Endothelial cell of umbilical vein (primary cell): ENCODE data around the gene C9. TPM values are rescaled to one million over a fixed set of nuclear protein-coding genes. Genes with fewer than 3 reads are reported as not detected.
A peak's percentile ranks its signal among the peaks of the same experiment; 100 is the strongest.

Source experiments
- Bru-seq: library from RNA; stranded (reverse); fragments of 400-500 nt; gene quantifications from one replicate; lab custom pipeline; 2021; lab: Mats Ljungman, UMichigan
- BruChase-seq, 2 experiments: library from RNA; stranded (reverse); fragments of 400-500 nt; gene quantifications; one replicate each; lab custom pipeline; 2021; lab: Mats Ljungman, UMichigan
- BruUV-seq: library from RNA; stranded (reverse); fragments of 400-500 nt; replicated peaks from 2 replicates; lab custom pipeline; 2021; lab: Mats Ljungman, UMichigan
- CTCF ChIA-PET: fragments of 300-600, 350-600 bp; sonication (Branson Sonifier 250); formaldehyde crosslinking; loops from one replicate; lab custom pipeline; 2021; ENCODE audit warnings: antibody characterized with exemption, inconsistent platforms; lab: Charles Lee
- POLR2A ChIA-PET: fragments of 300-600, 350-600 bp; sonication (Branson Sonifier 250); formaldehyde crosslinking; loops from one replicate; lab custom pipeline; 2021; ENCODE audit warnings: antibody characterized with exemption, inconsistent platforms; lab: Charles Lee
- DNase-seq: peaks from one replicate; pipeline ENCODE4 v3.0.0-alpha.2; 2011; ENCODE audit warnings: low read depth, low spot score
- FAIRE-seq: peaks from 2 replicates; lab custom pipeline; 2011; peaks lifted over from hg19 to GRCh38; lab: Jason Lieb, UNC
- H2AFZ ChIP-seq: 2 replicates; pipeline ENCODE4 v1.6.0; 2012; ENCODE audit warnings: low read depth, low read length, control low read depth, inconsistent platforms
- H3K27ac ChIP-seq: 2 replicates; pipeline ENCODE4 v1.5.1; 2011; ENCODE audit warnings: low read depth, mild to moderate bottlenecking, control low read depth, low read length, moderate library complexity; ENCODE audit not compliant: insufficient read depth
- H3K27me3 ChIP-seq, 2 experiments: 2 replicates each; pipeline versions ENCODE4 v1.6.0 to v1.6.1; 2011; ENCODE audit warnings: low read length in 2 of 2, mixed read lengths in 1 of 2; ENCODE audit not compliant: control insufficient read depth in 2 of 2, insufficient read depth in 2 of 2
- H3K36me3 ChIP-seq, 2 experiments: 2 replicates in 1 of 2; 3 replicates in 1 of 2; pipeline ENCODE4 v1.5.1; 2011; ENCODE audit warnings: low read length in 2 of 2, mild to moderate bottlenecking in 1 of 2, moderate library complexity in 1 of 2; ENCODE audit not compliant: control insufficient read depth in 2 of 2, insufficient read depth in 2 of 2; ENCODE audit errors: extremely low read depth in 1 of 2
- H3K4me1 ChIP-seq: 3 replicates; pipeline ENCODE4 v1.5.1; 2011; ENCODE audit warnings: mild to moderate bottlenecking, low read length; ENCODE audit not compliant: control insufficient read depth, insufficient read depth; ENCODE audit errors: extremely low read depth
- H3K4me2 ChIP-seq: 2 replicates; pipeline ENCODE4 v1.6.1; 2011; ENCODE audit warnings: low read length, control low read depth, mixed read lengths; ENCODE audit not compliant: insufficient read depth
- H3K4me3 ChIP-seq, 3 experiments: fragments of 200-600 bp in 1 of 3; sonication (generic), shearing (Covaris generic) in 1 of 3; replicated peaks in 1 of 3; 2 replicates each; pipeline ENCODE4 v1.5.1; 2011 to 2016; ENCODE audit warnings: control low read depth in 3 of 3, low read length in 3 of 3, mild to moderate bottlenecking in 2 of 3, inconsistent platforms in 1 of 3, low read depth in 1 of 3, moderate library complexity in 1 of 3; ENCODE audit not compliant: insufficient read depth in 1 of 3
- H3K79me2 ChIP-seq: 2 replicates; pipeline ENCODE4 v1.6.0; 2012; ENCODE audit warnings: low read length, inconsistent platforms; ENCODE audit not compliant: control insufficient read depth, insufficient read depth
- H3K9ac ChIP-seq: replicated peaks from 2 replicates; pipeline ENCODE3; 2011; ENCODE audit warnings: low read length, control low read depth; ENCODE audit not compliant: insufficient read depth; ENCODE audit errors: extremely low read depth
- H3K9me1 ChIP-seq: replicated peaks from 3 replicates; pipeline ENCODE4 v1.6.0; 2011; ENCODE audit warnings: mild to moderate bottlenecking, low read length; ENCODE audit not compliant: control insufficient read depth, insufficient read depth; ENCODE audit errors: extremely low read depth
- H3K9me3 ChIP-seq: replicated peaks from 2 replicates; pipeline ENCODE4 v1.5.1; 2012; ENCODE audit warnings: low read length, inconsistent platforms; ENCODE audit not compliant: control insufficient read depth, insufficient read depth
- H4K20me1 ChIP-seq: replicated peaks from 2 replicates; pipeline ENCODE3; 2011; ENCODE audit warnings: mild to moderate bottlenecking, low read length; ENCODE audit not compliant: control insufficient read depth, insufficient read depth; ENCODE audit errors: extremely low read depth
- FOS ChIP-seq: IDR thresholded peaks from 2 replicates; pipeline ENCODE4 v1.6.1; 2011; ENCODE audit warnings: mild to moderate bottlenecking, low read length, moderate library complexity, borderline replicate concordance; ENCODE audit not compliant: insufficient read depth
- GATA2 ChIP-seq: IDR thresholded peaks from 2 replicates; pipeline ENCODE4 v1.7.0; 2011; ENCODE audit warnings: low read depth, mild to moderate bottlenecking, moderate library complexity, mixed read lengths, low read length; ENCODE audit not compliant: insufficient read length, insufficient read depth
- POLR2AphosphoS5 ChIP-seq: IDR thresholded peaks from 2 replicates; pipeline ENCODE4 v1.6.1; 2012; ENCODE audit warnings: low read depth, mild to moderate bottlenecking, control low read depth, low read length, moderate library complexity; ENCODE audit not compliant: insufficient read depth
- dilution Hi-C: fragments of 300-500 bp; cut with MboI; formaldehyde crosslinking; loops from one replicate; pipeline ENCODE4 v1.15.0; 2019; ENCODE audit warnings: low sequenced_read_pairs; ENCODE audit not compliant: extremely low pct_ligation_motif_present
- intact Hi-C: fragments of 100-400 bp; cut with micrococcal nuclease; formaldehyde crosslinking; loops from one replicate; pipeline ENCODE4 v1.10.0; 2022
- long read RNA-seq: library from polyadenylated mRNA; stranded (forward); transcript quantifications from one replicate; pipeline ENCODE4 v2.0.0, GENCODE V29; 2021
- polyA minus RNA-seq, 3 experiments: library from RNA; depleted of rRNA, polyadenylated mRNA; stranded (reverse); fragments of >200 nt; gene quantifications; 1 replicate in 1 of 3; 2 replicates in 2 of 3; pipeline ENCODE4 v1.2.3, GENCODE V29; 2011
- polyA plus RNA-seq, 4 experiments: library from polyadenylated mRNA; depleted of rRNA in 3 of 4; stranded (reverse) in 3 of 4; unstranded in 1 of 4; fragments of >200 nt; gene quantifications; 2 replicates each; pipeline versions ENCODE4 v1.2.1 to v1.2.3, GENCODE V29; 2011 to 2012; ENCODE audit warnings: missing spikeins in 1 of 4
- total RNA-seq: library from RNA; stranded (reverse); gene quantifications from 2 replicates; pipeline ENCODE4 v1.2.3, GENCODE V29; 2021
- TF ChIP-seq, protein P1 (sequence below), 2 donors: IDR thresholded peaks; 1 replicate in 1 of 2; 2 replicates in 1 of 2; pipeline ENCODE4 v1.5.1; 2011; ENCODE audit warnings: low read length in 2 of 2, mild to moderate bottlenecking in 2 of 2, moderate library complexity in 2 of 2, control low read depth in 1 of 2, inconsistent platforms in 1 of 2, low read depth in 1 of 2; ENCODE audit not compliant: insufficient read depth in 1 of 2; ENCODE audit errors: extremely low read depth in 1 of 2

Gene C9
- total RNA-seq = 0.44 TPM in 1 of 2 replicates, not detected in the other
- 0.03 and 0.33 TPM in 2 replicates for polyA plus RNA-seq
- polyA plus RNA-seq (2011; cell fraction: cytosol; rRNA removed) = not detected in 2 replicates
- polyA plus RNA-seq (2011; cell fraction: nucleus; rRNA removed) = 1.2 and 1.6 TPM in 2 replicates
- polyA plus RNA-seq (2012) = not detected in 2 replicates
- 0.13 TPM in 1 of 2 replicates, not detected in the other for polyA minus RNA-seq
- not detected for polyA minus RNA-seq (2011; cell fraction: cytosol; rRNA and poly(A)+ RNA removed)
- polyA minus RNA-seq (2011; cell fraction: nucleus; rRNA and poly(A)+ RNA removed) = 0.53 and 0.67 TPM in 2 replicates
- Bru-seq, nascent RNA = percentile 34 among the genes with signal in this experiment
- BruChase-seq, experiment 1, labeled RNA remaining after a 6-hour chase = percentile 41 among the genes with signal in this experiment
- percentile 30 among the genes with signal in this experiment for BruChase-seq, experiment 2, labeled RNA remaining after a 2-hour chase
- long read RNA-seq = 0 reads

DNA sequence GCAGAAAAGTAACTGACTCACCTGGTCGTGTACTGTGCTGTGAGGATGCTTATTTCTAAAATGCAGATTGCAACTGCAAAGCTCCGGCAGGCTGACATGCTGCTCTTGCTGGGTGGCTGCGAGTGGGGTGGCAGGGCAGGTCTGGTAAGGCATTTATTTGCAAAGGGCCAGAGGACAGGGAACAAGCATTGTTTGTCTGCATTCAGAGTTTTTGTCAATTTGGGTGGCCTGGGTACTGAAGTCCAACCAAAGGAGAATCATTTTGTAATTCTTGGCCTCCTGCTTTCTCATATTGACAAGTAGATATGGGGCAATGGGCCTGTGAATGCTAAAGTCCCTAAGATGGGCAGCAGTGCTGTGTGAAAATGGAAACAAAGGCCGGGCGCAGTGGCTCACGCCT lies at the start of gene C9:
C9 (minus strand) TSS at position 129 of the 400 bp plus-strand sequence; CDS start at position 98, 31 bp downstream.
- POLR2A ChIA-PET = no interaction called here
- H3K27me3 ChIP-seq = no peaks in the 10 kb centered on the region
- no peaks in the 10 kb centered on the region for H3K79me2 ChIP-seq
- H3K4me2 ChIP-seq = no peak within 1 kb of the TSS
- no peaks in the 10 kb centered on the region for H3K9me1 ChIP-seq
- no peak within 1 kb of the TSS for H3K4me3 ChIP-seq
- H3K27ac ChIP-seq = no peak within 1 kb of the TSS
- H3K9ac ChIP-seq = no peak within 1 kb of the TSS
- dilution Hi-C loops (no loop called here), intact Hi-C loops (loop anchor here (5.0 to 10.0 kb wide), 3 partner anchors 147 to 370 kb away; partner anchors contain the start of gene FYB1)
- FAIRE-seq (no peak), DNase-seq (no peak)
- CTCF ChIA-PET = interaction anchor here (1.0 to 1.2 kb wide), 2 partner anchors 12 to 146 kb away, joined by 3 to 4 read pairs; no protein-coding TSS in a partner anchor
- H2AFZ ChIP-seq = no peak within 1 kb of the TSS
- H3K4me1 ChIP-seq = peaks cover 39% of the 10 kb centered on the region
- H3K36me3 ChIP-seq = no peaks in the 10 kb centered on the region
- no peaks in the 10 kb centered on the region for H4K20me1 ChIP-seq
- no TSS peak for BruUV-seq
- no peaks in the 10 kb centered on the region for H3K9me3 ChIP-seq
- TF ChIP-seq, protein P1, sequence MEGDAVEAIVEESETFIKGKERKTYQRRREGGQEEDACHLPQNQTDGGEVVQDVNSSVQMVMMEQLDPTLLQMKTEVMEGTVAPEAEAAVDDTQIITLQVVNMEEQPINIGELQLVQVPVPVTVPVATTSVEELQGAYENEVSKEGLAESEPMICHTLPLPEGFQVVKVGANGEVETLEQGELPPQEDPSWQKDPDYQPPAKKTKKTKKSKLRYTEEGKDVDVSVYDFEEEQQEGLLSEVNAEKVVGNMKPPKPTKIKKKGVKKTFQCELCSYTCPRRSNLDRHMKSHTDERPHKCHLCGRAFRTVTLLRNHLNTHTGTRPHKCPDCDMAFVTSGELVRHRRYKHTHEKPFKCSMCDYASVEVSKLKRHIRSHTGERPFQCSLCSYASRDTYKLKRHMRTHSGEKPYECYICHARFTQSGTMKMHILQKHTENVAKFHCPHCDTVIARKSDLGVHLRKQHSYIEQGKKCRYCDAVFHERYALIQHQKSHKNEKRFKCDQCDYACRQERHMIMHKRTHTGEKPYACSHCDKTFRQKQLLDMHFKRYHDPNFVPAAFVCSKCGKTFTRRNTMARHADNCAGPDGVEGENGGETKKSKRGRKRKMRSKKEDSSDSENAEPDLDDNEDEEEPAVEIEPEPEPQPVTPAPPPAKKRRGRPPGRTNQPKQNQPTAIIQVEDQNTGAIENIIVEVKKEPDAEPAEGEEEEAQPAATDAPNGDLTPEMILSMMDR (IDR thresholded peaks at IDR 0.05; ENCODE audit: extremely low read depth in 1 of 2, insufficient read depth in 1 of 2, low read depth in 1 of 2, low read length in 2 of 2) = no peak
- TF ChIP-seq GATA2 (no peak), POLR2AphosphoS5 (no peak), FOS (no peak)
